Liver (tissue), 9 donors: ENCODE data around the gene R3HDML. TPM values are rescaled to one million over a fixed set of nuclear protein-coding genes. Genes with fewer than 3 reads are reported as not detected.

Experiments
- DNase-seq: peaks from one replicate; pipeline ENCODE4 v3.0.0-alpha.2; 2017; ENCODE audit warnings: low spot score
- H3K27ac ChIP-seq, 2 donors: one replicate each; pipeline ENCODE4 v1.7.0; 2013; ENCODE audit warnings: inconsistent platforms in 2 of 2, low read length in 2 of 2, control low read depth in 1 of 2, low read depth in 1 of 2, mild to moderate bottlenecking in 1 of 2
- H3K27me3 ChIP-seq, 4 donors: one replicate each; pipeline versions ENCODE4 v1.6.1 to v1.7.0; 2013; ENCODE audit warnings: low read length in 3 of 4, inconsistent platforms in 1 of 4, mild to moderate bottlenecking in 1 of 4, moderate library complexity in 1 of 4; ENCODE audit not compliant: control insufficient read depth in 4 of 4, insufficient read depth in 4 of 4
- H3K36me3 ChIP-seq, 4 donors: one replicate each; pipeline versions ENCODE4 v1.6.1 to v1.7.0; 2013; ENCODE audit warnings: low read length in 3 of 4, mild to moderate bottlenecking in 3 of 4, low read depth in 1 of 4, moderate library complexity in 1 of 4; ENCODE audit not compliant: control insufficient read depth in 4 of 4, insufficient read depth in 3 of 4
- H3K4me1 ChIP-seq, 4 donors: one replicate each; pipeline versions ENCODE4 v1.6.1 to v1.7.0; 2013; ENCODE audit warnings: low read length in 3 of 4, mild to moderate bottlenecking in 3 of 4, moderate library complexity in 1 of 4; ENCODE audit not compliant: control insufficient read depth in 4 of 4, insufficient read depth in 4 of 4
- H3K4me3 ChIP-seq, 3 donors: one replicate each; pipeline versions ENCODE4 v1.6.1 to v1.7.0; 2013; ENCODE audit warnings: low read length in 3 of 3, control low read depth in 1 of 3, low read depth in 1 of 3, mild to moderate bottlenecking in 1 of 3
- H3K9ac ChIP-seq, 2 donors: one replicate each; pipeline ENCODE4 v1.7.0; 2013; ENCODE audit warnings: low read length in 2 of 2, mild to moderate bottlenecking in 2 of 2, moderate library complexity in 2 of 2, control low read depth in 1 of 2, low read depth in 1 of 2
- H3K9me3 ChIP-seq, 4 donors: one replicate each; pipeline versions ENCODE4 v1.6.1 to v1.7.0; 2013; ENCODE audit warnings: low read length in 3 of 4; ENCODE audit not compliant: control insufficient read depth in 4 of 4
- ATF3 ChIP-seq: IDR thresholded peaks from 2 replicates; pipeline ENCODE4 v1.6.1; 2016; ENCODE audit warnings: antibody characterized with exemption
- CTCF ChIP-seq: fragments of 150-350 bp; IDR thresholded peaks from 2 replicates; pipeline ENCODE4 v1.5.1; 2017; ENCODE audit warnings: improper control_type of control experiment, low read depth, low read length; ENCODE audit not compliant: missing input control
- EGR1 ChIP-seq, 2 donors: IDR thresholded peaks; 2 replicates each; pipeline ENCODE4 v1.6.1; 2016 to 2018; ENCODE audit warnings: antibody characterized with exemption in 2 of 2, low read depth in 2 of 2
- FOXA1 ChIP-seq: IDR thresholded peaks from 2 replicates; pipeline ENCODE4 v1.6.1; 2016; ENCODE audit warnings: antibody characterized with exemption
- FOXA2 ChIP-seq: IDR thresholded peaks from 2 replicates; pipeline ENCODE4 v1.6.1; 2016; ENCODE audit warnings: antibody characterized with exemption
- GABPA ChIP-seq, 2 donors: IDR thresholded peaks in 1 of 2; conservative IDR thresholded peaks in 1 of 2; 2 replicates each; pipeline ENCODE4 v1.6.1; 2016; ENCODE audit warnings: antibody characterized with exemption in 2 of 2, mild to moderate bottlenecking in 1 of 2, moderate library complexity in 1 of 2
- HNF4A ChIP-seq, 2 donors: conservative IDR thresholded peaks; 2 replicates each; pipeline ENCODE4 v1.6.1; 2016; ENCODE audit warnings: antibody characterized with exemption in 2 of 2, mild to moderate bottlenecking in 2 of 2
- HNF4G ChIP-seq: IDR thresholded peaks from 2 replicates; pipeline ENCODE4 v1.6.1; 2016; ENCODE audit warnings: antibody characterized with exemption
- JUND ChIP-seq, 2 donors: IDR thresholded peaks; 2 replicates each; pipeline ENCODE4 v1.6.1; 2016; ENCODE audit warnings: antibody characterized with exemption in 2 of 2
- MAX ChIP-seq: IDR thresholded peaks from 2 replicates; pipeline ENCODE4 v1.6.1; 2016; ENCODE audit warnings: antibody characterized with exemption
- NR2F2 ChIP-seq: IDR thresholded peaks from 2 replicates; pipeline ENCODE4 v1.6.1; 2016; ENCODE audit warnings: antibody characterized with exemption
- RAD21 ChIP-seq, 2 donors: IDR thresholded peaks; 2 replicates each; pipeline ENCODE4 v1.6.1; 2016; ENCODE audit warnings: antibody characterized with exemption in 2 of 2, mild to moderate bottlenecking in 2 of 2
- REST ChIP-seq: IDR thresholded peaks from 2 replicates; pipeline ENCODE4 v1.6.1; 2016; ENCODE audit warnings: antibody characterized with exemption, mild to moderate bottlenecking
- RXRA ChIP-seq, 2 donors: IDR thresholded peaks; 2 replicates each; pipeline ENCODE4 v1.6.1; 2017 to 2018; ENCODE audit warnings: antibody characterized with exemption in 2 of 2, mild to moderate bottlenecking in 1 of 2
- SP1 ChIP-seq: IDR thresholded peaks from 2 replicates; pipeline ENCODE4 v1.6.1; 2018; ENCODE audit warnings: antibody characterized with exemption, mild to moderate bottlenecking
- TAF1 ChIP-seq: conservative IDR thresholded peaks from 2 replicates; pipeline ENCODE4 v1.6.1; 2016; ENCODE audit warnings: antibody characterized with exemption, mild to moderate bottlenecking
- YY1 ChIP-seq: IDR thresholded peaks from 2 replicates; pipeline ENCODE4 v1.6.1; 2016; ENCODE audit warnings: antibody characterized with exemption, mild to moderate bottlenecking
- ZBTB33 ChIP-seq: IDR thresholded peaks from 2 replicates; pipeline ENCODE4 v1.6.1; 2016; ENCODE audit warnings: antibody characterized with exemption
- WGBS: extraction: QIAGEN DNeasy Blood & Tissue Kit; methylation state at CpG from one replicate; pipeline ENCODE4 v1.1.7; 2013; 5-methylcytosine and 5-hydroxymethylcytosine counted together
- polyA plus RNA-seq, 2 donors: library from polyadenylated mRNA; stranded (reverse) in 1 of 2; unstranded in 1 of 2; fragments of 200-250 nt in 1 of 2; fragments of >200 nt in 1 of 2; fragmentation: Nextera tagmentation in 1 of 2; extraction: Ambion mirVana in 1 of 2; gene quantifications; one replicate each; pipeline versions ENCODE4 v1.2.1 to v1.2.3, GENCODE V29; 2013 to 2015
- total RNA-seq, 2 donors: library from RNA; depleted of rRNA; stranded (reverse); fragments of >200 nt; gene quantifications; one replicate each; pipeline ENCODE4 v1.2.3, GENCODE V29; 2014
- donor health status: healthy.
- donor health status: healthy.
- donor health status: healthy.
- donor health status: healthy.
- donor health status: healthy.

R3HDML gene
- total and polyA plus RNA-seq, 4 donors = not detected

- Histone ChIP-seq H3K27me3 (no peaks in the 10 kb centered on the region), H3K4me3 (peak overlapping the region; percentile 50 to 72 (median 64)), H3K9ac (peak overlapping the region; percentile 48 to 61), H3K9me3 (no peaks in the 10 kb centered on the region), H3K36me3 (peaks cover 0 to 6% (median 3%) of the 10 kb centered on the region in 4 donors), H3K4me1 (peaks cover 17 to 77% (median 52%) of the 10 kb centered on the region in 4 donors), H3K27ac (peak overlapping the region; percentile 91 to 93)
- 25% methylated on average over 15 of the region's 15 CpGs for WGBS
- peak; percentile 83 for DNase-seq
- no peak for TF ChIP-seq CTCF
- peak; percentile 93 for TF ChIP-seq SP1
- TF ChIP-seq MAX = peak; percentile 98
- TF ChIP-seq FOXA1 = peak; percentile 22
- peak; percentile 85 for TF ChIP-seq NR2F2
- TF ChIP-seq HNF4G = no peak
- TF ChIP-seq ZBTB33 = peak; percentile 95
- peak; percentile 47 for TF ChIP-seq FOXA2
- peak; percentile 96 to 98 for TF ChIP-seq RXRA (IDR thresholded peaks at IDR 0.05)
- peak in 1 of 2 donors; percentile 57 for TF ChIP-seq RAD21 (IDR thresholded peaks at IDR 0.05)
- peak; percentile 51 for TF ChIP-seq YY1
- TF ChIP-seq GABPA (IDR thresholded peaks at IDR 0.05 in 1 of 2, conservative IDR thresholded peaks at IDR 0.05 in 1 of 2) = peak in 1 of 2 donors; percentile 58
- TF ChIP-seq HNF4A (conservative IDR thresholded peaks at IDR 0.05) = peak; percentile 30 to 91
- peak in 1 of 2 donors; percentile 80 for TF ChIP-seq EGR1 (IDR thresholded peaks at IDR 0.05; ENCODE audit: low read depth in 2 of 2)
- TF ChIP-seq JUND (IDR thresholded peaks at IDR 0.05) = no peak
- TF ChIP-seq ATF3 = no peak
- TF ChIP-seq TAF1 = peak; percentile 61
- TF ChIP-seq REST = no peak
Observed at GRCh38 chr20:44394702-44395460, 58.0 kb downstream of the R3HDML start.
